SK-N-SH treated with all-trans-retinoic acid at 6 μM for 48 hours (cell line): ENCODE data around the gene OR2V1.

Experiments used
- ATAC-seq: fragments of 200-7000 bp; cut with Tn5 transposase; 3 replicates; pipeline ENCODE4 v1.9.1; 2020; ENCODE audit warnings: mild to moderate bottlenecking, moderate library complexity
- ARNTL ChIP-seq: fragments of 450-650 bp; formaldehyde crosslinking; IDR thresholded peaks from 2 replicates; pipeline ENCODE4 v1.5.0; 2020; ENCODE audit warnings: low read depth, mild to moderate bottlenecking, moderate library complexity, borderline replicate concordance
- BACH2 ChIP-seq: fragments of 250-450 bp; sonication (Bioruptor Pico); IDR thresholded peaks from 2 replicates; pipeline ENCODE4 v1.9.0; 2021; ENCODE audit warnings: mild to moderate bottlenecking, borderline replicate concordance
- CSDC2 ChIP-seq: fragments of 250-450 bp; sonication (Bioruptor Pico); IDR thresholded peaks from 2 replicates; pipeline ENCODE4 v1.5.0; 2020; ENCODE audit warnings: mild to moderate bottlenecking, moderate library complexity
- CSRNP3 ChIP-seq: fragments of 250-450 bp; sonication (Bioruptor Pico); IDR thresholded peaks from 2 replicates; pipeline ENCODE4 v1.5.1; 2021; ENCODE audit warnings: mild to moderate bottlenecking, moderate library complexity
- ESRRG ChIP-seq: fragments of 250-450 bp; sonication (Bioruptor Pico); IDR thresholded peaks from 2 replicates; pipeline ENCODE4 v1.6.1; 2021; ENCODE audit warnings: mild to moderate bottlenecking
- GLIS3 ChIP-seq: fragments of 250-450 bp; sonication (Bioruptor Pico); IDR thresholded peaks from 2 replicates; pipeline ENCODE4 v1.5.0; 2020; ENCODE audit warnings: mild to moderate bottlenecking, moderate library complexity
- ISL1 ChIP-seq: fragments of 250-450 bp; sonication (Bioruptor Pico); IDR thresholded peaks from 2 replicates; pipeline ENCODE4 v2.1.2; 2022; ENCODE audit warnings: mild to moderate bottlenecking, moderate library complexity
- OSR1 ChIP-seq: fragments of 250-450 bp; sonication (Bioruptor Pico); IDR thresholded peaks from 2 replicates; pipeline ENCODE4 v1.8.0; 2022; ENCODE audit warnings: moderate library complexity, mild to moderate bottlenecking, inconsistent platforms
- PATZ1 ChIP-seq: fragments of 250-450 bp; sonication (Bioruptor Pico); IDR thresholded peaks from 2 replicates; pipeline ENCODE4 v1.8.0; 2020; ENCODE audit warnings: mild to moderate bottlenecking, moderate library complexity, borderline replicate concordance
- POU6F1 ChIP-seq: fragments of 250-450 bp; sonication (Bioruptor Pico); IDR thresholded peaks from 2 replicates; pipeline ENCODE4 v1.8.0; 2021; ENCODE audit warnings: low read depth, mild to moderate bottlenecking, moderate library complexity, borderline replicate concordance
- PPARA ChIP-seq: fragments of 250-450 bp; sonication (Bioruptor Pico); IDR thresholded peaks from 2 replicates; pipeline ENCODE4 v1.5.0; 2020; ENCODE audit warnings: mild to moderate bottlenecking, borderline replicate concordance
- RARB ChIP-seq: fragments of 250-450 bp; sonication (Bioruptor Pico); IDR thresholded peaks from 2 replicates; pipeline ENCODE4 v1.8.0; 2021; ENCODE audit warnings: mild to moderate bottlenecking, moderate library complexity
- SNAI2 ChIP-seq: fragments of 250-450 bp; sonication (Bioruptor Pico); IDR thresholded peaks from 2 replicates; pipeline ENCODE4 v1.5.0; 2020; ENCODE audit warnings: mild to moderate bottlenecking, moderate library complexity
- TCF4 ChIP-seq: fragments of 250-450 bp; sonication (Bioruptor Pico); IDR thresholded peaks from 2 replicates; pipeline ENCODE4 v1.8.0; 2021; ENCODE audit warnings: mild to moderate bottlenecking, moderate library complexity, borderline replicate concordance
- TOX ChIP-seq: fragments of 250-450 bp; sonication (Bioruptor Pico); IDR thresholded peaks from 2 replicates; pipeline ENCODE4 v1.8.0; 2021; ENCODE audit warnings: mild to moderate bottlenecking, moderate library complexity, borderline replicate concordance
- TSHZ2 ChIP-seq: fragments of 250-450 bp; sonication (Bioruptor Pico); IDR thresholded peaks from 2 replicates; pipeline ENCODE4 v1.5.0; 2020; ENCODE audit warnings: mild to moderate bottlenecking, moderate library complexity
- ZFP3 ChIP-seq: fragments of 250-450 bp; sonication (Bioruptor Pico); IDR thresholded peaks from 2 replicates; pipeline ENCODE4 v1.5.0; 2020; ENCODE audit warnings: mild to moderate bottlenecking, moderate library complexity
- ZFP30 ChIP-seq: fragments of 450-650 bp; formaldehyde crosslinking; IDR thresholded peaks from 2 replicates; pipeline ENCODE4 v1.5.0; 2022; ENCODE audit warnings: mild to moderate bottlenecking, moderate library complexity
- ZNF565 ChIP-seq: fragments of 450-650 bp; formaldehyde crosslinking; conservative IDR thresholded peaks from 2 replicates; pipeline ENCODE4 v1.5.0; 2020; ENCODE audit warnings: low read depth, mild to moderate bottlenecking, moderate library complexity
- ZNF70 ChIP-seq: fragments of 450-650 bp; formaldehyde crosslinking; IDR thresholded peaks from 2 replicates; pipeline ENCODE4 v1.5.0; 2020; ENCODE audit warnings: mild to moderate bottlenecking, moderate library complexity
- ZNF8 ChIP-seq: fragments of 450-650 bp; formaldehyde crosslinking; IDR thresholded peaks from 2 replicates; pipeline ENCODE4 v1.5.0; 2020; ENCODE audit warnings: mild to moderate bottlenecking, moderate library complexity

The OR2V1 gene

GRCh38 chr5:181173420-181174342 lies 42.7 kb upstream of the OR2V1 start:
- peak; percentile 63 for ATAC-seq
- TF ChIP-seq CSRNP3, result no peak
- TF ChIP-seq TSHZ2 (CRISPR knock-in tag), result peak; percentile 21; the same call in 1 of the 2 replicates
- 0 out of 2 replicates have a peak, but pooled peaks have one; percentile 11 for TF ChIP-seq ISL1 (CRISPR knock-in tag)
- no peak for TF ChIP-seq BACH2 (CRISPR knock-in tag)
- no peak for TF ChIP-seq ESRRG (CRISPR knock-in tag)
- TF ChIP-seq GLIS3, result no peak

- TF ChIP-seq ISL1 (CRISPR knock-in tag), result no peak
- TF ChIP-seq ARNTL, result no peak
- no peak for TF ChIP-seq GLIS3
- TF ChIP-seq ZFP30 (CRISPR knock-in tag), result no peak
- TF ChIP-seq, all 23 proteins: peak for 0
- ATAC-seq, result peak; percentile 14; the same call in 2 of the 3 replicates
Observed at GRCh38 chr5:181173027-181173419, 42.1 kb upstream of the OR2V1 start.

- no peak for ATAC-seq
- TF ChIP-seq PPARA (CRISPR knock-in tag) (no peak), ZFP3 (CRISPR knock-in tag) (no peak), TSHZ2 (CRISPR knock-in tag) (no peak), TOX (CRISPR knock-in tag) (no peak), CSDC2 (CRISPR knock-in tag) (no peak), PATZ1 (no peak), ZNF565 (CRISPR knock-in tag) (no peak), ZNF70 (CRISPR knock-in tag) (no peak), ZNF8 (CRISPR knock-in tag) (no peak), RARB (CRISPR knock-in tag) (no peak), TCF4 (no peak), SNAI2 (CRISPR knock-in tag) (no peak), BACH2 (CRISPR knock-in tag) (no peak), POU6F1 (no peak), GLIS3 (no peak), OSR1 (CRISPR knock-in tag) (no peak), ESRRG (CRISPR knock-in tag) (no peak), ZFP30 (CRISPR knock-in tag) (no peak)
Observed at GRCh38 chr5:181171782-181172181, 40.8 kb upstream of the OR2V1 start.
